ENCODE data around the gene LARGE2.

LARGE2 gene

DNA sequence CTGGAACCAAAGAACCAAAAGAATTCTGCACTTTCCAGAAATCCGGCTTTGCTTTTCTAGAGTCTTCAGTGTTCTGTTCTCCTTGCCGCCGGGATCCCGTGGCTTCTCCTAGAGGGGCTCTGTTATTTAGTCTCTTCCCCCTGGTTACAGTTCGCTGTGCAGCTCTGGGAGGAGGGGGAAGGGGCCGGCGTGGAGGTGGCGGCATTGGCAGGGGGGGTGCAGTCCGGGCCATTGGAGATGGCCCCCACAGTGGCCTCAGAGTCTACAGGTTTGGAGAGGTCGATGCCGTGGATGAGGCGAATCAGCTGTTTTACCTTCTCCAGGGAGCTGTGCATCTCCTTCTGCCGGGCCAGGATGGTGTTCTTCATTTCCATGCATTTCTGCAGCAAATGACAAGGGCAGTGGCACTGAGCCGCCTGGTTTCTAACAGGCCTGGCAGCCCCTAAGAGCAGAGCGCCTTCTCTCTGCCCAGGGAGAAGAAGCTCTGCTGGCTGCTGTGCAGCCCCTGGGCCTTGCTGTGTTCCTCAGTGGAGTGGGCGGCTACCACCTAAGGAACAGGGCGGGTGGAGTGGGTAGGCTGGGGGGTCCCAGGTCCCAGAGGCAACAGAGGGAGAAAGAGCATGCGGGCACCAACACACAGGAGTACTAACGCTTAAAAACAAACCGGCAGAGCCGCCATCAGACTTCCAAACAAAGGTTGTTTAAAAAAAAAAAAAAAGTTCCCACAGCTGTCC is 11.6 kb downstream of the LARGE2 start:
- H3K27ac ChIP-seq, result peak overlapping the region; percentile 75
- no peak for TF ChIP-seq ZFX (IDR thresholded peaks at IDR 0.05)
- TF ChIP-seq, protein P1, sequence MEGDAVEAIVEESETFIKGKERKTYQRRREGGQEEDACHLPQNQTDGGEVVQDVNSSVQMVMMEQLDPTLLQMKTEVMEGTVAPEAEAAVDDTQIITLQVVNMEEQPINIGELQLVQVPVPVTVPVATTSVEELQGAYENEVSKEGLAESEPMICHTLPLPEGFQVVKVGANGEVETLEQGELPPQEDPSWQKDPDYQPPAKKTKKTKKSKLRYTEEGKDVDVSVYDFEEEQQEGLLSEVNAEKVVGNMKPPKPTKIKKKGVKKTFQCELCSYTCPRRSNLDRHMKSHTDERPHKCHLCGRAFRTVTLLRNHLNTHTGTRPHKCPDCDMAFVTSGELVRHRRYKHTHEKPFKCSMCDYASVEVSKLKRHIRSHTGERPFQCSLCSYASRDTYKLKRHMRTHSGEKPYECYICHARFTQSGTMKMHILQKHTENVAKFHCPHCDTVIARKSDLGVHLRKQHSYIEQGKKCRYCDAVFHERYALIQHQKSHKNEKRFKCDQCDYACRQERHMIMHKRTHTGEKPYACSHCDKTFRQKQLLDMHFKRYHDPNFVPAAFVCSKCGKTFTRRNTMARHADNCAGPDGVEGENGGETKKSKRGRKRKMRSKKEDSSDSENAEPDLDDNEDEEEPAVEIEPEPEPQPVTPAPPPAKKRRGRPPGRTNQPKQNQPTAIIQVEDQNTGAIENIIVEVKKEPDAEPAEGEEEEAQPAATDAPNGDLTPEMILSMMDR (conservative IDR thresholded peaks at IDR 0.05), result no peak

DNA sequence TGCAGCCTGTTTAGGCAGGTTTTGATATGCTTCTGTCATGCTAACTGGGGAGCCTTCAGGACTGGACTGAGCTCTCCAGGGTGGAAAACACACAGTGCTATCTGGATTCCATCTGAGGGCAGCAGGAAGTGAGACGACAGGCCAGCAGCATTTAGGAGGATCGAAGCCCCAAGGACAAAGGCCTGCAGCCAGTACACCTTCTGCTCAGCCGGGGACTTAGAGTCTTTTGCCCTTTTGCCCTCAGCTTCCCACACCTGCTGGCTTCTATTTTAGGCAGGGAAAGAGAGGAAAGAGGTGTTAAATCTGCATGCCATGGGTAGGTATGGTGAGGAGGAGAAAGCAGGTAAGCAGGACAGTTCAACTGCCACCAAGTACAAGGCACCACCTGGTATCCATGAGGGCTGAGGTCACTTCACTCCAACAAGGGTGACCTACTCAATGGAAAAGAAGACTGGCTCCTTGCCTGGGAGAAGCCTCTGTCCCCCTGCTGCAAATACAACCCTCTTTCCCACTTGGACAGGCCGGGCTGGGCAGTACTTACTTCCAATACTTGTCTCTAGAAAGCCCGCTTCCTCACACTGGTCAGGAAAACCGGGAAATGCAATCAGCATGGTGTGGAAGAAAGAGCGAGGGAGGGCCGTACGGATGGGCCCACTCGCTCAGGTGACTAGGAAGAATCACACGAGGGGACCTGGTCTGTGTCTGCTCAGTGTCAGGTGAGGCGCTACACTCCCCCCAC is 12.3 kb downstream of the LARGE2 start:
- TF ChIP-seq, protein P1 (conservative IDR thresholded peaks at IDR 0.05), result no peak
- TF ChIP-seq ZFX (IDR thresholded peaks at IDR 0.05), result peak; percentile 26; the same call in 1 of the 2 replicates
- H3K27ac ChIP-seq, result peak overlapping the region; percentile 75

DNA sequence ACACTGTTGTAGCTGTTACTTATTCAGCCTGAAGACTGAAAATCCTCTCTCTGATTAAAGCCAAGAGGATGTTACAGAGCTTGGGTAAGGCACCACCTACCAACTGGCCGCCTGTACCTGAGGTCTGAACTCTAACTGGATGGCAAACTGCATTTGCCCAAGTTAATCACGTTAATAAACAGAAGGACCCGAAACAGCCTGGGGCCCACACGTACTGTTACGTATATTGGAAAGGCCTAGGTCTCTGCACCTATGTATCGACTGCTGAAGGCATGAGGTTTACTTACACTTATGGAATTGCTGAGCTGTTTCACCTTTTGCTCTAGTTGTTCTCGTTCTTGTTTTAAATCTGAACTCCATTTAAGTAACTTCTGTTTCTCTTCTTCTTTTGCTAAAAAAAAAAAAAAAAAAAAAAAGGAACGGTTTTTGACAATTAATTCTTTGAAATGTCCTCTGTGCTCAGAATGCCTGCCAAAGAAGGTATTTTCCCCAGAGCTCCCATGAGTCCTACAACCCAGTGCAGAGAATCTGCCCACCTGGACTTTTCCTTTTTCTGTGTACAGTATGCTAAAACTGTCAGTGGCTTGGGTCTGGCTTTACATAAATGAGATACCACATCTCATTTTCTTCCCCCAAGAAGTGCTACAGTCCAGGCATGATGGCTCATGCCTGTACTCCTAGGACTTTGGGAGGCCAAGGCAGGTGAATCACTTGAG is 13.1 kb downstream of the LARGE2 start:
- H3K27ac ChIP-seq, result peak overlapping the region; percentile 75
- TF ChIP-seq, protein P1 (conservative IDR thresholded peaks at IDR 0.05), result no peak
- no peak for TF ChIP-seq ZFX (IDR thresholded peaks at IDR 0.05)

DNA sequence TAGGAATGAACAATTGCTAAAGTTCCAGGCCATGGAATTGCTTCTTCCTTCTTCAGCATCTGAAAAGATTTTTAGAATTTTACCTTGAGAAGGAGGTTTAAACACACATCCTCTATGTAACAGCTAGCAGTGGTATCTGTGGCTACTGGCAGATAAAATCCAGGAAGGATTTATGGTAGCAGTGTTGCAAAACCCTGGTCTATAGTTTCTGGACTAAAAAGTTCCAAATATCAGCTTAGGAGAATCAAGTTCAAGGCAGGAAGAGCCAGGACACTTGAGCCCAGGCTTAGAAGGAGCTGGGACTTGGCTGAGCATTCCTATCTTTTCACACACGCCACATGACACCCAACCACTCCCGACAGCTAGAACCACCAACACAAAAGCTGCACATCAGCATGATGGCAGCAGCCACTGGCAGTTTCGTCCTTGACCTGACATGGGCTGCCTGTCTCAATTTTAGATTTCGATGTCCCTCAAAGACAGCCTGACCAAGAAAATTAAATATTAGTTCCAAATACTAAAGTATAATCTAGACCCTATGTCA is 14.1 kb downstream of the LARGE2 start:
- TF ChIP-seq ZFX (IDR thresholded peaks at IDR 0.05), result no peak
- TF ChIP-seq, protein P1 (conservative IDR thresholded peaks at IDR 0.05), result no peak
- H3K27ac ChIP-seq, result no peak overlapping the region

DNA sequence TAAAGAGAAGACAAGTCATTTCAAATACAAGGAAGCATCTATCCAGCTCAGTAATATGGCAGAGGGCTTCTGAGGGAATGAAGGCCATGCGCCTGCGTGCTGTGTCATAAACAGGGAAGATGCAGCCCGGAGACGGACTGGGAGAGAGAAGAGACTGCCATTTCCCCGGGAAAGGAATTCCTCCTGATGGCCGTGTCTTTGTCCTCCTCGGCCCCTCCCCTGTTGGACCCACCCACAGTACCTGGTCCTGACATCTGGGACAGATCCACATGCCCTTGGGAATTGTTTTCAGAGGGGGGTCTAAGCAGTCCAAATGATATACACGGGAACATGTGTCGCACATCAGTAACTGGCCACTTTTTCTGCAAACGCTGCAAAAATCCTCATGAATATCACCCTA is 15.5 kb downstream of the LARGE2 start:
- no peak overlapping the region for H3K27ac ChIP-seq
- TF ChIP-seq, protein P1 (conservative IDR thresholded peaks at IDR 0.05), result no peak
- no peak for TF ChIP-seq ZFX (IDR thresholded peaks at IDR 0.05)

DNA sequence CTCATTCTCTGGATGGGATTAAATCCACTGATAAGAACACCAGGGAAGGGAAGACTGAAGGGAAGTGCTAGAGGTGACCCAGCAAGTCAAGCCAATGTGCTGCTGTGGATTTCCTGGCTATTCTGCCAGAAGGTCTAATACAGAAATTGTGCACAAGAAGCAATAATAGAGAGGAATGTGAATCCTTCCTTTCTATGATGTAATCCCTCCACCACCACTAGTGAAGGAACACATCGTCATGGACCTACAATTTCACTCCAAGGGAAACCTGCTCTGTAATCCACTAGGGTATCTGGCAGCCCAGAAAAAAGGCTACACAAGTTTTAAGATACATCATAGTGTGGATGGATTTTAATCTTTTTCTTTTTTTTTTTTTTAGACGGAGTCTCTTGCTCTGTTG is 17.4 kb downstream of the LARGE2 start:
- no peak overlapping the region for H3K27ac ChIP-seq
- TF ChIP-seq, protein P1 (conservative IDR thresholded peaks at IDR 0.05), result no peak
- no peak for TF ChIP-seq ZFX (IDR thresholded peaks at IDR 0.05)
